Stomach smooth muscle (tissue), 2 donors: Measurements from ENCODE around the gene PIM3.
"Not testable (repeated sequence)": the region's sequence is repeated elsewhere in the genome, so short reads cannot be mapped to it uniquely, and the experiment has no call there.

Experiments used
- H3K27ac ChIP-seq: one replicate; pipeline ENCODE4 v1.7.0; 2013; ENCODE audit warnings: mild to moderate bottlenecking, low read length, inconsistent platforms
- H3K27me3 ChIP-seq, 2 donors: one replicate each; pipeline ENCODE4 v1.7.0; 2013; ENCODE audit warnings: low read length in 2 of 2; ENCODE audit not compliant: insufficient read depth in 2 of 2, control insufficient read depth in 1 of 2
- H3K36me3 ChIP-seq, 2 donors: one replicate each; pipeline ENCODE4 v1.7.0; 2013; ENCODE audit warnings: low read length in 2 of 2; ENCODE audit not compliant: control insufficient read depth in 2 of 2, insufficient read depth in 2 of 2
- H3K4me1 ChIP-seq: one replicate; pipeline ENCODE4 v1.7.0; 2013; ENCODE audit warnings: low read length; ENCODE audit not compliant: control insufficient read depth, insufficient read depth
- H3K4me3 ChIP-seq, 2 donors: one replicate each; pipeline ENCODE4 v1.7.0; 2013; ENCODE audit warnings: low read length in 2 of 2
- H3K9ac ChIP-seq, 2 donors: one replicate each; pipeline ENCODE4 v1.7.0; 2013; ENCODE audit warnings: low read length in 2 of 2, mild to moderate bottlenecking in 1 of 2
- H3K9me3 ChIP-seq, 2 donors: one replicate each; pipeline ENCODE4 v1.7.0; 2013; ENCODE audit warnings: low read length in 2 of 2; ENCODE audit not compliant: control insufficient read depth in 2 of 2
- donor health status: healthy.
- donor health status: Pancreatic carcinoma.

Gene PIM3

DNA sequence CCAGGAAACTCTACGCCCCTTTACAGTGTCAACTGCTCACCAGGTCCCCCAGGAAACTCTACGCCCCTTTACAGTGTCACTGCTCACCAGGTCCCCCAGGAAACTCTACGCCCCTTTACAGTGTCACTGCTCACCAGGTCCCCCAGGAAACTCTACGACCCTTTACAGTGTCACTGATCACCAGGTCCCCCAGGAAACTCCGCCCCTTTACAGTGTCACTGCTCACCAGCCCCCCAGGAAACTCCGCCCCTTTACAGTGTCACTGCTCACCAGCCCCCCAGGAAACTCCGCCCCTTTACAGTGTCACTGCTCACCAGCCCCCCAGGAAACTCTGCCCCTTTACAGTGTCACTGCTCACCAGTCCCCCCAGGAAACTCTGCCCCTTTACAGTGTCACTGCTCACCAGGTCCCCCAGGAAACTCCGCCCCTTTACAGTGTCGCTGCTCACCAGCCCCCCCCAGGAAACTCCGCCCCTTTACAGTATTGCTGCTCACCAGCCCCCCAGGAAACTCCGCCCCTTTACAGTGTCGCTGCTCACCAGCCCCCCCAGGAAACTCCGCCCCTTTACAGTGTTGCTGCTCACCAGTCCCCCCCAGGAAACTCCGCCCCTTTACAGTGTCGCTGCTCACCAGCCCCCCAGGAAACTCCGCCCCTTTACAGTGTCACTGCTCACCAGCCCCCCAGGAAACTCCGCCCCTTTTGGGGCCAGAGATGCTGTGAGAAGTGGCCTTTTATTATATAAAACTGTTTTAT, 15.4 kb upstream of the PIM3 start:
- not testable (repeated sequence) for H3K27me3 ChIP-seq, H3K36me3 ChIP-seq, H3K4me3 ChIP-seq, H3K9me3 ChIP-seq, H3K27ac ChIP-seq, H3K4me1 ChIP-seq, H3K9ac ChIP-seq

DNA sequence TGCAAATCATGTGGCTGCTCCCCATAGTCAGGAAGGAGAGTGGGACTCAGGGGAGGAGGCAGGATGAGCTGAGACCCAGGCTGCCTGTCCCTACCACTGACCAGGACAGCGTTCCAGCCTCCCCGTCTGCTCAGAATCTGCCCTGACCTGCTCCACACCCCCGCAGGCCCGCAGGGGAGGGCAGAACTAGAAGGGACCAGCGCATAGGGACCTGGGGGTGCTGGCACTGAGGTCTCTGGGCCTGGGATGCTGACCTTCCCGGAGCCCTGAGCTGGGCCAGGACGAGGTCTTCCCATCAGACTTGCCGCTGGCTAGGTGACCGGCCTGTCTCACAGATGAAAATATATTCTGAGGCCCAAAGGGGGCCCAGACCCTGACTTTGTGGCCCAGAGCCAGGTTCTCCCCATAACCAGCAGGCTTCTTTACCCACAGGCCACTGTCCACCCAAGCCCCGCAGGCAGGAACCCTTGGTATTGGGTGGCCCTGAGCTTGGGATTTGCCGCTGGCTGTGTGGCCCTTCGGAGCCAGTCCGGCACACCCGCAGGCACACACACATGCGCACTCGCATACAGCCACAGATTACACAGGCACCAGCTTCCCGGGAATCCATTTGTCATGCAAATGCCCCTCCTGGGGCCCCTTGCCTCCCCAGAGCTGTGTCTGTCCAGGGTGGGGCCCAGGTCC, 13.8 kb upstream of the PIM3 start:
- Histone ChIP-seq H3K27me3 (no peaks in the 10 kb centered on the region), H3K36me3 (no peaks in the 10 kb centered on the region), H3K27ac (no peak overlapping the region), H3K9ac (no peak overlapping the region), H3K4me1 (no peaks in the 10 kb centered on the region), H3K9me3 (no peaks in the 10 kb centered on the region), H3K4me3 (no peak overlapping the region)

DNA sequence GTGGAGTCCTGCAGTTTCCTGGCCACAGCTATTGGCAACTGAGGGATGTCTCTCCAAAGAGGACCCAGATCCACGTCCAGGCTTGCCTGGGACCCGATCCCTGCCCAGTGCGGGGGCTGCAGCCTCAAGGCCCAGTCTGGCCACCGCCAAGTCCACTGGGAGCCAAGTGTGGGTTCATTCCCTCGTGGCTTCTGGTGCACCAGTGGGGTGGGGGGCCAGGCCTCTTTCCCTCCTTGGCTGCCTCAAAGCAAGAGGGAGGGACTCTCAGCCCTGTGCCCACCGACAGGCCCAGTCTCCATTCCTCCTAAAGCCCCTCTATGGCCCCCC, 13.3 kb upstream of the PIM3 start:
- peaks cover under 1% of the 10 kb centered on the region for H3K4me1 ChIP-seq
- H3K9me3 ChIP-seq = no peaks in the 10 kb centered on the region
- no peaks in the 10 kb centered on the region for H3K36me3 ChIP-seq
- no peaks in the 10 kb centered on the region for H3K27me3 ChIP-seq
- H3K27ac ChIP-seq = no peak overlapping the region
- no peak overlapping the region for H3K4me3 ChIP-seq
- no peak overlapping the region for H3K9ac ChIP-seq

DNA sequence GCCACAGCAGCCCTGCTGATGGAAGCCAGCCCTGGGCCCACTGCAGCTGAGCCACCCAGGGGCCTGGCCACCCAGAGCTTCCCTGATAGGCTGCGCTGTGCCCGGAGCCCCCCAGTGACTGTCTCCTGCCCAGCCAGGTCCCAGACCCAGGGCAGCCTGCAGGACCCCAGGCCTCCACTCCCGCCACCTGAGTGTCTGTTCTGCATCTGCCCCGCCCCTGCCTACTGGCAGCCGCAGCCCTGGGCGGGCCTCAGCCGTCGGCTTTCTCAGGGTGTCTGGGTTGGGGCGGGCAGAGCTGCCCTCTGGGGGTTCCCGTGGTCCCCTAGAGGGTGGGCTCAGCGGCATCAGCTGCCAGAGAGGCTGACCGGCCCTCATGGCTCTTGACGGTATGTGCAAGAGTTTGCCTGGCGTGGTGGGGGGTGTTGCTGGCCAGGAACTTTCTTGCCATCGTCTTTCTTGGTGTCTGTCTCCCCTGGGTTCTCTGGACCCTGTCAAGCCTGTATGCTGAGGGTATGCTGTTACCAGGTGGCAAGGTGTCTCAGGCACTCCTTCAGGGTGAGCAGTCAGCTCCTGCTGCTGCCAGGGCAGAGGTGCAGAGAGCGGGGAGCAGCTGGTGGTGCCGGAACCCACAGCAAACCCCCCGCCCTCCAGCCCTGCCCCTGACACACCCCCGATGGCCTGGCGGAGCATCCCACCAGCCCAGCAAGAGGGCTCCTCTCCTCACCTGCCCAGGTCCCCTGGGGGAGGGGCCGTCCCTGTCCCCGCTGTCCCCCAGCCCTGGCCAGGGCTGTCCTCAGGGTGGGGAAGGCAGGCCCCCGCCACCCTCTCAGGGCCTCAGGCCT, 12.2 kb upstream of the PIM3 start:
- H3K9me3 ChIP-seq = no peaks in the 10 kb centered on the region
- no peaks in the 10 kb centered on the region for H3K36me3 ChIP-seq
- H3K4me1 ChIP-seq = peaks cover 8% of the 10 kb centered on the region
- H3K27me3 ChIP-seq = no peaks in the 10 kb centered on the region
- H3K4me3 ChIP-seq = no peak overlapping the region
- no peak overlapping the region for H3K27ac ChIP-seq
- no peak overlapping the region for H3K9ac ChIP-seq

DNA sequence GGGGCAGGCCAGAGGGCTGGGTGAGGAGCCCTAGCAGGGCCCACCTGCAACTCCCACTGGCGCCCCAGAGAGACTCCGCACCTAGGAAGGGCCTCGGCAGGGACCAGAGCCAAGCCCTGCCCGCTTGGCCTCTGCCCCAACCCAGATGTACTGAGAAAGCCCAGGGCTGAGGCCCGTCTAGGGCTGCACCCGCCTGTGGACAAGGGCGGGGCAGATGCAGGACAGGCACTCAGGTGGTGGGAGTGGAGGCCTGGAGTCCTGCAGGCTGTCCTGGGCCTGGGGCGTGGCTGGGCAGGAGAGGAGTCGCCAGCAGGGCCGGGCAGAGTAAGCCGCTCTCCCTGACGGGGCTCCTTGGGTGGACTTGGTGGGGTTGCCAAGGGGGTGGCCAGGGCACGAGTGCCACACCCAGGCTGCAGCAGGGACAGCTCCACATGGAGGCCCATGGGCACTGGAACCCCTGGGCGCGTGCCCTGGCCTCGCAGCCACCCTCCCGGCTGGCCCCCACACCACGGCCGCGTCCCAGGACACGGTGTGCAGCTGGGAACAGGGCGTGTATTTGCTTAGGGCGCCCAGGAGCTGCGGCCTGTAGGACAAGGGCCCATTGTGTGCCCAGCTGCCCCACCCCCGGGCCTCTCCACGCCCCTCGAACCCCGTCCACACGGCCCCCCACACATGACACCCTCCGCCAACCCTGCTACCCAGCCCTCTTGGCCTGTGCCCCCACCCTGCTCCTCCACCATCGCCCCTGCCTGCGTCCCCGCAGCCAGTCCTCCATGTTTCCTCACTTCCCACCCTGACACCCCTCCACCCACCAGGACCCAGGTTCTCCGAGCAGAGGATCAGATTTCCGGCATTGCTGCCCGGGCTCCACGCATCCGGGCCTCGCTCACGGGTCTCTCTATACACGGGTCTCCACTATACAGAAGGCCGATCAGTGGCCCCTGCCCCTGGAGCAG, 11.3 kb upstream of the PIM3 start:
- Histone ChIP-seq H3K4me1 (peaks cover 17% of the 10 kb centered on the region), H3K27ac (no peak overlapping the region), H3K9me3 (no peaks in the 10 kb centered on the region), H3K4me3 (no peak overlapping the region), H3K27me3 (no peaks in the 10 kb centered on the region), H3K36me3 (no peaks in the 10 kb centered on the region), H3K9ac (no peak overlapping the region)

DNA sequence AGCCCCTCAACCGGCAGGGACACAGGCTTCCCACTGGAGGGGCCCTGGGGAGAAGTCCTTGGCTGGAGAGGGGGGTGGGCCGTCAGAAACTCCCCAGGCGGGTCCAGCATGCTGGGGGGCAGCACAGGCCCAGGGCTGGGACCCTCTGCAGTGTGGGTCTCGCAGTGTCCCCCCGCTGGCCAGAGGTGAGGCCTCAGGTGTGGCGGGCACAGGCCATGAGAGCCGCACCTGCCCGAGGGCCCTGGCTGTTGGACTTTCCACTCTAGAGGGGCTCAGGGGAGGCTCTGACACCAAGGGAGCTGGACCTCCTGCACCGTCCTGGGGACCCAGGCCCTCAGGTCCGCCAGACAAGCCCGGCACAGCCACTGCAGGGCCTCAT, 10.7 kb upstream of the PIM3 start:
- Histone ChIP-seq H3K4me3 (no peak overlapping the region), H3K36me3 (no peaks in the 10 kb centered on the region), H3K9me3 (no peaks in the 10 kb centered on the region), H3K4me1 (peaks cover 18% of the 10 kb centered on the region), H3K9ac (no peak overlapping the region), H3K27ac (no peak overlapping the region), H3K27me3 (no peaks in the 10 kb centered on the region)

DNA sequence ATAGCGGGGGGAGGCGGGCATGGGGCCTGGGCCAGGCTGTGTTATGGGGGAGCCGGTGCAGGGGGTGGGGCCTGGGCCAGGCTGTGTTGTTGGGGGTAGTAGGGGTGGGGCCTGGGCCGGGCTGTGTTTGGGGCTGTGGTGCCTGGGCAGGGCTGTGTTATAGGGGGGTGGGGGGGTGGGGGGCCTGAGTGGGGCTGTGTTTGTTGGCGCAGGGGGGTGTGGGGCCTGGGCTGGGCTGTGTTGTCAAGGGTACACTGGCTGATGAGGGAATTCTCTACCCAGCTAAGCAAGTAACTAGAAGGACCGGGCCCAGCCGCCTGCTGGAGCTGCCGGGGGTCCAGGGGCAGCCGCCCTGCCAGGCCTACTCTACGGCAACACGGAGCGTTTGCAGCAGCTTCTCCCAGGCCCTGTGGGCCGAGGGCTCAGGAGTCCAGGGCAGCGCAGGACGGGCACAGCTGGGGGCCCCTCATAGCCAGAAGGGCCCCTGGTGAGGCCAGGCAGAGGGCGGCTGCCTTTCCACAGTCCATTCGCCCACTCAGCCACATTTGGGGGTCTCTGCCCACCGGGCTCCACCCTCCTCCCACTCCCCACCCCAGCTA, 10.1 kb upstream of the PIM3 start:
- no peak overlapping the region for H3K27ac ChIP-seq
- no peak overlapping the region for H3K9ac ChIP-seq
- no peaks in the 10 kb centered on the region for H3K36me3 ChIP-seq
- H3K4me1 ChIP-seq = peaks cover 18% of the 10 kb centered on the region
- H3K9me3 ChIP-seq = no peaks in the 10 kb centered on the region
- no peak overlapping the region for H3K4me3 ChIP-seq
- no peaks in the 10 kb centered on the region for H3K27me3 ChIP-seq

DNA sequence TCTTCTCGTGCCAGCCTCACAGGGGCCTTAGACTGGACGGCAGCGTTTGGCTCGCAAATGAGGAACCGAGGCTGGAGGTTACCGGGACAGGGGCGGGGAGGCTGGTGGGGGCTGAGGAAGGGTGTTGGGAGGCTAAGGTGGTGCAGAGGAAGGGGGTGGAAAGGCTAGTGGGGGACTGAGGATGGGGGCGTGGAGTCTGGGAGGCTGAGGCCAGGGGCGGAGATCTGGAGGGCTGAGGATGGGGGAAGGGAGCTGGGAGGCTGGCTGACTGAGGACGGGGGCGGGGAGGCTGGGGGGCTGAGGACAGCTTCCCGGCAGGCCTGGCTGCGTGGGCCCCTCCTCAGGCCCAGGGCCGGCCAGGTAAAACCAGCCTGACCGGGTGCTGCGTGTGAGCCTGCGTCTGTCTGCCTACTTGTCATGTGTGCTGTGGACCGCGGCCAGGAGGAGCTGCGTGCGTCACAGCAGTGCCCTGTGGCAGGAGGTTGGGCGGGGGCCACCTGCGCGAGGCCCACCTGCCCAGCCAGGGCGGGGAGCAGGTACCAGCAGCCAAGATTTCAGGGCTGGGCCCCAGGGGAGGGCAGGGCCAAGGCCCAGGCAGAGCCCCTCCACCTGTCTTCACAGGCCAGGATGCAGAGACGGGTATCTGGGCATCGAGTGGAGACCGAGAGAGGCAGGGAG, 9.4 kb upstream of the PIM3 start:
- Histone ChIP-seq H3K27ac (no peak overlapping the region), H3K27me3 (no peaks in the 10 kb centered on the region), H3K9me3 (no peaks in the 10 kb centered on the region), H3K9ac (no peak overlapping the region), H3K4me1 (peaks cover 18% of the 10 kb centered on the region), H3K36me3 (no peaks in the 10 kb centered on the region), H3K4me3 (no peak overlapping the region)

DNA sequence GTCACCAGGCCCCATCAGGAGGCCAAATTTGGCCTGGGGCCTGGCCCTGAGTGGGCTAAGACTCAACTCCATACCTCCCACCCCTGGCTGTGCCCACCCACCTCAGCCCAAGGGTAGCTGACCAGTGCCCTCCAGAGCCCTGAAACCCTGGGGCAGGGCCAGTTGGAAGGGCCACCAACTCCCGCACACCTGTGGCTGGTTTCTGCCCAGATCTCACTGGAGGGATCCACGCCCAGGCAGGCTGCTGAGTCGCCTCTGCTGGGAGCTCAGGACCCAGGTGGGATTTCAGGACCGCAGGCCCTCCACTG, 8.9 kb upstream of the PIM3 start:
- Histone ChIP-seq H3K9ac (no peak overlapping the region), H3K9me3 (no peaks in the 10 kb centered on the region), H3K36me3 (no peaks in the 10 kb centered on the region), H3K4me1 (peaks cover 18% of the 10 kb centered on the region), H3K4me3 (no peak overlapping the region), H3K27ac (no peak overlapping the region), H3K27me3 (no peaks in the 10 kb centered on the region)
